SK-N-MC (cell line): ENCODE results near the gene CEBPZOS.
"Not testable (repeated sequence)": the region's sequence is repeated elsewhere in the genome, so short reads cannot be mapped to it uniquely, and the experiment has no call there.

Experiments
- EZH2 ChIP-seq: fragments of 200-600 bp; sonication (generic); IDR thresholded peaks from one replicate; pipeline ENCODE4 v1.6.1; 2017; ENCODE audit warnings: antibody characterized with exemption
- FOXP2 ChIP-seq: optimal IDR thresholded peaks from 2 replicates; pipeline ENCODE3; 2011; ENCODE audit warnings: mild to moderate bottlenecking, moderate library complexity; ENCODE audit not compliant: insufficient read depth; ENCODE audit errors: extremely low read length, control extremely low read depth
- POLR2AphosphoS5 ChIP-seq: IDR thresholded peaks from 2 replicates; pipeline ENCODE4 v1.6.1; 2012; ENCODE audit warnings: mild to moderate bottlenecking, low read depth, low read length, borderline replicate concordance

DNA sequence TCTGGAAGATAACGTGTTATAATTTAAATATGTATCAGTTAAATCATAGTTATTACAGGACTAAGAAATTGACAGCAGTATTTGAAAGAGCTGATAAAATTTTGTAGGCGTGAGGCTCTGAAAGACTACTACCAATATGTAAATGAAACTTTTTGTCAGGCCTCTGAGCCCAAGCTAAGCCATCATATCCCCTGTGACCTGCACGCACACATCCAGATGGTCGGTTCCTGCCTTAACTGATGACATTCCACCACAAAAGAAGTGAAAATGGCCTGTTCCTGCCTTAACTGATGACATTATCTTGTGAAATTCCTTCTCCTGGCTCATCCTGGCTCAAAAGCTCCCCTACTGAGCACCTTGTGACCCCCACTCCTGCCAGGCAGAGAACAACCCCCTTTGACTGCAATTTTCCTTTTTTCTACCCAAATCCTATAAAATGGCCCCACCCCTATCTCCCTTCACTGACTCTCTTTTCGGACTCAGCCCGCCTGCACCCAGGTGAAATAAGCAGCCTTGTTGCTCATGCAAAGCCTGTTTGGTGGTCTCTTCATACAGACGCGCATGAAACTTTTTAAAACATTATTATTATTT lies 8.9 kb downstream of the CEBPZOS start:
- not testable (repeated sequence) for TF ChIP-seq POLR2AphosphoS5, EZH2, FOXP2
